Endothelial cell of umbilical vein (primary cell): Measurements from ENCODE around the gene MACROH2A2.

Source experiments
- CTCF ChIP-seq, 2 donors: IDR thresholded peaks; 1 replicate in 1 of 2; 2 replicates in 1 of 2; pipeline ENCODE4 v1.5.1; 2011; ENCODE audit warnings: low read length in 2 of 2, mild to moderate bottlenecking in 2 of 2, moderate library complexity in 2 of 2, control low read depth in 1 of 2, inconsistent platforms in 1 of 2, low read depth in 1 of 2; ENCODE audit not compliant: insufficient read depth in 1 of 2; ENCODE audit errors: extremely low read depth in 1 of 2
- EZH2 ChIP-seq: IDR thresholded peaks from 2 replicates; pipeline ENCODE4 v1.6.1; 2012; ENCODE audit warnings: borderline replicate concordance, low read depth, mild to moderate bottlenecking, moderate library complexity, low read length, inconsistent platforms; ENCODE audit not compliant: severe bottlenecking
- MAX ChIP-seq: IDR thresholded peaks from 2 replicates; pipeline ENCODE4 v1.6.1; 2011; ENCODE audit not compliant: insufficient read depth, insufficient read length
- POLR2A ChIP-seq: IDR thresholded peaks from 2 replicates; pipeline ENCODE4 v1.6.1; 2012; ENCODE audit warnings: low read depth, mild to moderate bottlenecking, control low read depth, low read length
- POLR2AphosphoS5 ChIP-seq: IDR thresholded peaks from 2 replicates; pipeline ENCODE4 v1.6.1; 2012; ENCODE audit warnings: low read depth, mild to moderate bottlenecking, control low read depth, low read length, moderate library complexity; ENCODE audit not compliant: insufficient read depth

GRCh38 chr10:70087616-70088307 lies 35.1 kb downstream of the MACROH2A2 start:
- TF ChIP-seq CTCF (IDR thresholded peaks at IDR 0.05; ENCODE audit: extremely low read depth in 1 of 2, insufficient read depth in 1 of 2, low read depth in 1 of 2, low read length in 2 of 2): no peak
- TF ChIP-seq POLR2AphosphoS5: no peak
- no peak for TF ChIP-seq MAX
- TF ChIP-seq POLR2A: no peak
- TF ChIP-seq EZH2: no peak
